HG02973 (cell line): Measurements from ENCODE around the gene SULT4A1.
"Not testable (repeated sequence)": the region's sequence is repeated elsewhere in the genome, so short reads cannot be mapped to it uniquely, and the experiment has no call there.

Experiments used
- ATAC-seq: cut with Tn5 transposase; IDR thresholded peaks from one replicate; pipeline ENCODE4 v1.9.1; 2021; ENCODE audit warnings: moderate library complexity; ENCODE audit not compliant: unreplicated experiment

Gene SULT4A1, protein sequence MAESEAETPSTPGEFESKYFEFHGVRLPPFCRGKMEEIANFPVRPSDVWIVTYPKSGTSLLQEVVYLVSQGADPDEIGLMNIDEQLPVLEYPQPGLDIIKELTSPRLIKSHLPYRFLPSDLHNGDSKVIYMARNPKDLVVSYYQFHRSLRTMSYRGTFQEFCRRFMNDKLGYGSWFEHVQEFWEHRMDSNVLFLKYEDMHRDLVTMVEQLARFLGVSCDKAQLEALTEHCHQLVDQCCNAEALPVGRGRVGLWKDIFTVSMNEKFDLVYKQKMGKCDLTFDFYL

DNA sequence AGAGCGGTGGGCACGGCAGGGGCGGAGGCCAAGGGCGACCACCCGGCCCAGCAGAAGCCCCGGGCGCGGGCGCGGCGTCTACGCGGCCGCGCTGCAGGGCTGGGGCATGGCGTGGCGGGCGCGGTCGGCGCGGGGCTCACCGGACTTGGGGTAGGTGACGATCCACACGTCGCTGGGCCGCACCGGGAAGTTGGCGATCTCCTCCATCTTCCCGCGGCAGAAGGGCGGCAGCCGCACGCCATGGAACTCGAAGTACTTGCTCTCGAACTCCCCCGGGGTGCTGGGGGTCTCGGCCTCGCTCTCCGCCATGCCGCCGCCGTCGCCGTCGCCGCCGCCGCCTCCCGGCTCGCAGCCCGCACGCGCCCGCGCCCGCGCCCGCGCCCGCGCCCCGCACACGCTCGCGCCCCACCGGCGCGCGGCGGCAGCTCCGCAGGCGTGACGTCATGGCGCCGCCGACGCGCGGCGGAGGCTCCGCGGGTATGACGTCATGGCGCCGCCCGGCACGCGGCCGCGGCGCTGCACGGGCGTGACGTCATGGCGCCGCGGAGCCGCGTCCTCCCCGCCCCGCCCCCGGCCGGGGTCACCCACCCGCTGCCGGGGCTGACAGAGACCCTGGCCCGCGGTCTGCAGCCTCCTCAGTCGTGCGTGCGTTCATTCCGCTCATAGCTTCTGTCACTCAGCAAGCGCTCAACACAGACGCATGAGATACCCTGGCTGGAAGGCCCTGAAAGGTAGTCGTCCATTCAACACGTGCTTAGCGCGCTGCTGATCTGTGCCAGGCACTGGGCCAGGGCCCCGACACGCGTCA lies at the start of gene SULT4A1:
SULT4A1 (minus strand) TSS at position 440 of the 808 bp plus-strand sequence; CDS start at position 309, 131 bp downstream.
- no peak for ATAC-seq

DNA sequence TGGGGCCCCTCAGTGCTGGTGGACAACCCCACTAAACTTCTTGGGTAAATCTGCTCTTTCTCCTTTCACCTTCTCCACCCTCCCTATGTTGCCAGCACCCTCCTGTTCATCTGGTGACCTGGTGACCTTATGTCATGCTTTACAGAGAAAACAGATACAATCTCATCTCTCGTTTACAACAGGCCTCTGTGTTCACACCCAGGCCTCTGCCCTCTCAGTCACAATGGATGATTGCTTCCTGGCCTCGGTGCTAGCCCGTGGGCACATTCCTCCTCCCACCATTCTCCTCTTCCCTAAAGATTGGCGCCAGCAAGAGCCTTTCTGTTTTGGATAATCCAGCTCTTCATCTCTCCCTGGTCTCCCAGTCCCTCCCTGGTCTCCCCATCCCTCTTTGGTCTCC lies 49.0 kb upstream of the SULT4A1 start:
- ATAC-seq = no peak

DNA sequence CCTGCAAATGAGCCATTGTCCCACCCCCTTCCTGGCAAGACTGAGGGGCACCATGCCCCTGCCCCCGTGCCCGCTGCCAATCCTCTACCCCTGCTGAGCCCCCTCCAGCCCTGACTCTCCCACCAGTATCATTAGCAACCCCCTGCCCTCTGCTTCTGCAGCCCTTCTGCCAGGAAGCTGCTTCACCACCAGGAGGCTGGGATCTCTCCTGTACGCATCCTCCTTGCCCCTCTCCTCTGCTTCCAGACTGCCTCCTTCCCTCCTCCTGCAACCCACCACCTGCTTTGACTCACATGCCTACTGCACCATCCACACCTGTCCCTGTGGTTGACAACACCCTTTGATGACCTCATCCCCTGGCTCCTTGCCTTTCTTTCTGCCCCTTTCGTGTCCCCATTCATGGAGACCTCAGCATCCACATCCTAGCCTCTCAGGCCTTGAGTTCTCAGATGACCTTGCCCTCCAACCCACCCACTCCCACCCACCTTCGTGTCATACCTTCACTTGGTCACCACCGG lies 47.9 kb upstream of the SULT4A1 start:
- no peak for ATAC-seq

DNA sequence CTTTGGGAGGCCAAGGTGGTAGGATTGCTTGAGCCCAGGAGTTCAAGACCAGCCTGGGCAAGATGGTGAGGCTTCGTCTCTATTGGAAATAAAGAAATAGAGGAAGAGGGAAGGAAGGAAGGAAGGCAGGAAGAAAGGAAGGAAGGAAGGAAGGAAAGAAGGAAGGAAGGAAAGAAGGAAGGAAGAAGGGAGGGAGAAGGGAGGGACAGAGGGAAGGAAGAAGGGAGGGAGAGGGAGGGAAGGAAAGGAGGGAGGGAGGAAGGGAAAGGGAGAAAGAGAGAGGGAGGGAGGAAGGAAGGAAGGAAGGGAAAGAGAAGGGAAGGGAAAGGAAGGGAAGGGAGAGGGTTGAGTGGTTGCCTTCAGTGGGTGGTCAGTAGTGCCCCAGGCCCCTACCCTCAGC lies 47.4 kb upstream of the SULT4A1 start:
- no peak for ATAC-seq

DNA sequence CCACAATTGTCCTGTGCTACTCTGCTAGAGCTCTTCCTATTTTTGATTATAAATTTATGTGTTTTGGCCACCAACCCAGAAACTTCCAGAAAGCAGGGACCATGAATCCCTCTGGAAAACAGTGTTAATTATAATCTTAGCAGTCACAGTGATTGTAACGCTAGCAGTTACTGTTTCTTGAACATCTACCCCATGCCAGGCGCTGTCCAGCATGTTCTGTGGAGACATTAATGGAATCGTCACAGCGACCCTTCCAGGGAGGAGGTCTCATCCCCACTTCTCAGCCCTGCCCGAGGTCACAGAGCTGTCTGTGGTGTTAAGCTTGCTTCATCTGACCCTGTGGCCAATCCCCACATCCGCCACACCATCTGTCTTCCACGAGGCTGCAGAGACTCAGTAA lies 43.4 kb upstream of the SULT4A1 start:
- ATAC-seq = no peak

DNA sequence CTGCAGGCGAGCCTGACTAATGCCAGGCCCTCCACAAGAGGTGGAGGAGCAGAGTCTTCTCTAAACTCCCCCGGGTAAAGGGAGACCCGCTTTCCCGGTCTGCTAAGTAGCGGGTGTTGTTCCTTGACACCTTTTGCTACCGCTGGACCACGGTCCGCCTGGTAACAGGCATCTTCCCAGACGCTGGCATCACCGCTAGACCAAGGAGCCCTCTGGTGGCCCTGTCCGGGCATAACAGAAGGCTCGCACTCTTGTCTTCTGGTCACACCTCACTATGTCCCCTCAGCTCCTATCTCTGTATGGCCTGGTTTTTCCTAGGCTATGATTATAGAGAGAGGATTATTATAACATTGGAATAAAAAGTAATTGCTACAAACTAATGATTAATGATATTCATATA lies 42.1 kb upstream of the SULT4A1 start:
- not testable (repeated sequence) for ATAC-seq

DNA sequence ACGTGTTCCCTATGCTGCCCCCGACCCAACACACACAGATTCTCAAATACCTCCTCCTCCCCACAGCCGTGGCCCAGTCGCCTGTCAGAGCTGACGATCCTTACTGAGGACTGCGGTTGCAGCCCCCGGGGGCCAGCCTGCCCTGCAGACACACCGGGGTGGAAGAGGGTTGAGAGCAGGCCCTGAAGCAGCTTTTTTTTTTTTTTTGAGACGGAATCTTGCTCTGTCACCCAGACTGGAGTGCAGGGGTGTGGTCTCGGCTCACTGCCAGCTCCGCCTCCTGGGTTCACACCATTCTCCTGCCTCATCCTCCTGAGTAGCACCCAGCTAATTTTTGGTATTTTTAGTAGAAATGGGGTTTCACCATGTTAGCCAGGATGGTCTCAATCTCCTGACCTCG lies 40.7 kb upstream of the SULT4A1 start:
- not testable (repeated sequence) for ATAC-seq

DNA sequence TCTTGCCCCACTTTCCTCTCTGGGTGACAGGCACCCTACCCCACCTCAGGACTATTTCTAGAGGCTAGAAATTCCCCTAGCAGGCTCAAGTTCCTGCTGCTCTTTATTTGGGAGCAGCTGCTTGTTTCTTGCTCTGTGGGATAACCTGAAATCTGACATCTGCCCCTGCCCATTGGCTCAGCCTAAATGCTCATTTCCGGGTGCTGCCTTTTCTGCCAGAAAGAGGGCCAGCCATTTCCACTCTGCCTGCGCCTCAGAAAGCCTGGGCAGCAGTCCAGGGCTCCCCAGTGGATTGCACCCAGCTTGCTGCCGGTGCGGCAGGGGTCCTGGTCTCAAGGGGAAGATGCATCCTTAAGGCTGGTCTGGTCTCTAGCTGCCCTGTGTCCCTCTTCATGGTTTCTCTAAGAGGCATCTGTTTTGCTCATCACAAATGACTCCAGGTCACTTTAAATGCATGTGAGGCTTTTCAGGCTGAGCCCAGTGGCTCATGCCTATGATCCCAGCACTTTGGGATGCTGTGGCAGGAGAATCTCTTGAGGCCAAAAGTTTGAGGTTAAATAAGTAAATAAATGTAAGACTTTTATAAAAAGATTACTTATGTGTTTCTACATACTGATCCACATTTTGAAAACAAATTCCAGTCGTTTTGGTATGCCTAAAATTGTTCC lies 39.8 kb upstream of the SULT4A1 start:
- ATAC-seq = no peak

DNA sequence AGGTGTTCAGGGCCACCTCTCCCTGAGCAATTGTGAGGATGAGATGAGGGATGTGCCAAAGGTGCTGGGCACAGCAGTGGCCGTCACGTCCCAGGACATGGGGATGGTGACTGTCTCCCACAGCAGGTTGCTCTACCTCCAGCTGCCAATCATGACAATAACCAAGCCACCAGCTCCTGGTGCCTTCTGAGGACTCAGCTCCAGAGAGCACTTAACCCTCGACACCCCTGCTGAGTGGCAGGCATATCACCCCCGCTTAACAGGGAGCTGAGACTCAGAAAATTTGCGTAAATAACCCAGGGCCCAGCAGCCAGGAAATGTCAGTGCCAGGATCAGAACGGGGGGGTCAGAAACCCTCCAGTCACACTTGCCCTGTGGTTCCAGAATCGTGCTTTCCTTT lies 37.9 kb upstream of the SULT4A1 start:
- ATAC-seq = no peak

DNA sequence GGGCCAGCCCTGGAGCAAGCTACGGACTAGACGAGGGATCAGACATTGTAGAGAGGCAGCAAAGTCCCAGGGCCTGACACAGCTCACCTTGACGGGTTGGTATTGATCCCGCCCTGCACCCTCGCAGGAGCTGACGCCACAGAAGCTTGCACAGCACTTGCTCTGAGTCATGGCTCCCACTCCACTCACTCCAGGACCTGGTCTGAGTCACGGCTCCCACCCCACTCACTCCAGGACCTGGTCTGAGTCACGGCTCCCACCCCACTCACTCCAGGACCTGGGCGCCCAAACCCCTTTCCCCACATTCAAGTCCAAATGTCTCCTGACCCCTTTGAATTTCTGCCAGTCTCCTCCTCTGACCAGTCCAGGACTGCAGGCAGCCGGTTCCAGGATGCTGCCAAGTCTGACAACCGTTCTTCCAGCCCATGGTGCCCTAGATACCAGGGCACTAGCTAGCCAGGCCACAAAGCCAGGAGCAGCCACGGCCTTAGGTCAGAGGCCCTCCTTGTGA lies 35.5 kb upstream of the SULT4A1 start:
- ATAC-seq = no peak

DNA sequence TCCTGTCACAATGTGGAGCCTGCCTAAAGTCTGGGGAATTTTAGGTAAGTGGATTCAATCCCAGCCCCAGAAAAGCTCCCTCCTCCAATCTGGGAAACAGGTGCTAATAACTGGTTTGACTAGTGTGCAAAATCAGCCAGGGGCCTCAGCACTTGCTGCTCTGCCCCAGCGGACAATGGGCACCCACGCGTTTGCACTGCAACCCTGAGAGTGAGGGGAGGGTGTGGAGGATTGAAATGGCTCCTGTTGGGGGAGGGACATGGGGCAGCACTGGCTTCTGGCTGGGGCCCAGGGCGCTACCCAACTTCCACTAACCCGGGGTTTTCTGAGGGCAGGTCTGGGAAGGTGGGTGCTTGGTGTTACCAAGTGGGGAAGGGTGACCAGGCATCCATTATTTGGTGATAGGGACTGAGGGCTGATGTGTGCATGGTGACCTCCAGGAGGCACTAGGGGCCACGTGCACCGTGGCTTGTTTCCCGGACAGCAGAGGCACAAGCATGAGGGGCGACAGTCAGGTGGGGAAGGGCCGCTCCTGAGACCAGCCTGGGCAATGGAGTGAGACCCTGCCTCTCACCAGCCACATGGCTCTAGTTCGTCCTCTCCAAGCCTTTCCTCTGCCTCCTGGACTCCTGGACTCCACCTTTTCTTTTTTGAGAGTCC lies 33.8 kb upstream of the SULT4A1 start:
- no peak for ATAC-seq

DNA sequence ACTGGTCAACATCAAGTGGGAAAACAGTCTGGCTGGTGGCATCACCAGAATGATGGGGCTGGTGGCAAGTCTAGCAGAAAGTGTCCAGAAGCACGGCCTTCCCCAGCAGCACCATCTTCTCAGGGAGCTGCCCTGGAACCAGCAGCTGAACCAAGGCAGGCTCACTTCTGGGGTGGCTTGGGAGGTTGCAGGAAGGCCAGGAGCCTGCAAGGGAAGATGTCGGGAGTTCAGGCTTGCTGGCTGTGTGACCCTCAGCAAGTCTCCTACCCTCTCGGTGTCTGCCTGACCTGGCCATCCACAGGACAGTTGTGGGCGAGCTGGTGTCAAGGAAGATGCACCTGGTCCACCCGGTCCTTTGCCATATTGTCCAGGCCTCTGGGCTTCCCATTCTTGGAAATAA lies 31.8 kb upstream of the SULT4A1 start:
- ATAC-seq = no peak

DNA sequence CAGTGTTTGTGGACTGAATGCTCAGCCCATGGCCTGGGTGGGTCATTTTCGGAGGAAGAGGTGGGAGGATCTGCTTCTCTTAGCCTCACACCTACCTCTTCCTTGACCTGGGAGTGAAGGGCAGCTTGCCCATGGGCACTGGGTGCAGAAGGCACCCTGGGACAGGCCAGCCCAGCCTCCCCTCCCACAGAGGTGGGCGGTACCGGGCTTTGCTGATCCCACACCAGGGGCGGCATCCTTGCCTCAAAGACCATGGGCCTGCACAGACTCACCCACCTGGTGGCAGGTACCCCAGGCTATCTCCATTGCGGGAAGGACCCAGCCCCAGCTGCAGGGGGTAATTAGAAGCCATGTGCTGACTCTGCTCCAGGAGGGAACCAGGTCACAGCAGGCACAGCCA lies 31.0 kb upstream of the SULT4A1 start:
- no peak for ATAC-seq

DNA sequence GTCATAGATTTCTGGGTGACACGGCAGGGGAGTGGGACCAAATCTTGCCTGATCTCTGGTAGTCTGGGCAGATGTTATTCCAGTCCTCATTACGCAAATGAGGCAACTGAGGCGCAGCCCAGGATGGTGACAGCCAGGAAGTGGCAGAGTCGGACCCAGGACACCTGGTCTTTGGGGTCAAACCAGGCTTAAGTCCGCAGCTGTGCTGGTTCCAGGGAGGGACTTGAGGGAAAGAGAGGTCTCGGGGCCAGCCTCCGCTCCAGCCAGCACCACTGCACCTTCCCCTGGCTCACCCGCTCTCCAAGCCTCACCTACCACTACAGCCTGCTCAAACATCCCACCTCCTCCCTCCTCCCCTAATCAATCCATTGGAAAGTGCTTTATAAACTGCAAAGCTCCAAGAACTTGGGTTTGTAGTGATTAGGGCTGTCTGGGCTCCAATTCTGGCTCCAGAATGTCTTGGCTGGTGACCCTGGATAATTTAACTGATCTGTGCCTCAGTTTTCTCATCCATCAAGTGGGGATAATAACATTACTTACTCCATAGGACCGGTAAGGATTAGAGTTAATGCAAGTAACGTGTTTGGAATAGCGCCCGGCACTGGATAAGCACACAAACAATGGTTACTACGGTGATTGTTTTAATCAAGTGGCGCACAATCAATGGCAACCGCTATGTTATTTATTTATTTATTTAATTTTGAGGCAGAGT lies 30.0 kb upstream of the SULT4A1 start:
- no peak for ATAC-seq

DNA sequence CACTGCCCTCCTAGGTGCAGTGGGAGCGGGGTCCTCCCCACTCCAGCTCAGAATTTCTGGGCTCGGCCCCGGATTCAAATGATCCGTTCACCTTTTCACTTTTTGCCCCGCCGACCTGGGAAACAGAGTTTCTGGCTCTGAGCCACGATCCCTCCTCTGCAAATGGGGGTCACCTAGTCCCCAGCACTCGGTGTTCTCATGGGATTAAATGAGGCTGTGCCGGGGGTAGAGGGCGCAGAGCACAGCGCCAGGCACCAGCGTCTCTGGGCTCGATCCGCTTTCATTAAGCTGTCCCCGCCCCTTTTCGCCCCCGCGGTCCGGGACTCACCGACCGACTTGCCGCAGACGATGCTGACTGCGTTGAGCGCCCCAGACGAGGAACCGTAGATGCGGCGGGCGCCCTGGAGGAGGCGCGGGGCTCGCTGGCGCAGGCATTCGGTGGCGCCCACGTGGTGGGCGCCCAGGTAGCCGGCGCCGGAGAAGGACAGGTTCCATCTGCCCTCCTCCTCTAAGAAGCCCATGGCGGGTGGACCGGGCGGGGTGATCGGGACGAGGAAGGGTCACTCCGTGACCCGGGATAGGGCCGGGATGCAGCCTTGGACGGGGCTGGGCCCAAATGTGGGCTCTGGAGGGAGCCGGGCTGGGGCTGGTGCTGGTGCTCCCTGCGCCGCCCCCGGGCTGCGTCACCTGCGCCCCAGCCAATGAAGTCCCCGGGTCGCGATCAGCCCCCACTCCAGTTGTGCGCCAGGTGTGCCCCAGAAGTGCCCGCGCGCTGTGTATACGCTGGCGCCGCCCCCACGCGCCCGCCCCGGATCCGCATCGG lies 29.3 kb upstream of the SULT4A1 start, which contains the start of gene PNPLA5:
PNPLA5 (minus strand) TSS at position 654 of the 823 bp plus-strand sequence; CDS start at position 521, 133 bp downstream.
- no peak for ATAC-seq

DNA sequence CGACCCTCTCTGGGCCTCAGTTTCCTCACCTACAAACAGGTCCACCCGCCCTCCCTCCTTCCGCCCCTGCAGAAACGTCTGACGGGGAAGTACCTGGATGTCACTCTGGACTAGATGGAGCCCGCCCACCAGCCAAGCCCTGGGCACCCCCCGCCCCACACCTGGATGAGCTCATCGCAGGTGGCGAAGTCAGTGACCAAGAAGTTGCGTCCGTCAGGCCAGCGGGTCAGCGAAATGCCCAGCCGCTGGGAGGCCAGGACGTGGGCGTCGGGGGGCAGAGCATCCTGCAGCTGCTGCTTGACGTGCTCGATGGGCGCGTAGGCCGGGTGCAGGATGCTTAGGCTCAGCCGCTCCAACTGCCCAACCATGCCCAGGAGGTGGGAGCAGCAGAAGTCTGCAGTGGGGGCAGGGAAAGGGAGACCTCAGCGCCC lies 28.6 kb upstream of the SULT4A1 start:
- ATAC-seq = no peak

DNA sequence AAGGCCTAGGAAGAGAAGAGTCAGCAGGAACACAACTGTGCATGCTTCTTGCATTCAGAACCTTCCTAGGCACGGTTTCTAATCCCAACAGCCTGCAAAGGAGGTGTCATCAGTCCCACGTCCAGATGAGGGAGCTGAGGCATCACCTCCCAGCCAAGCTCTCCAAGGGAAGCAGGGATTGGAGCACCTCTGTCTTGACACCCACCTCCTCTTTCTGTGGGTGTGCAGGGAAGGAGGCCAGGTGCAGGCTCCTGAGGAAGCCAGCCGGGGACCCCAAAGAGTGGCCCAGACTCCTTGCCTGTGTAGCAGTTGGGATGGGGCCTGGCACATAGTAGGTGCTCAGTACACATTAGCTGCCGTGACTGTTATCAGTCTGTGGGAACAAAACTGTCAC lies 27.5 kb upstream of the SULT4A1 start:
- ATAC-seq = no peak

DNA sequence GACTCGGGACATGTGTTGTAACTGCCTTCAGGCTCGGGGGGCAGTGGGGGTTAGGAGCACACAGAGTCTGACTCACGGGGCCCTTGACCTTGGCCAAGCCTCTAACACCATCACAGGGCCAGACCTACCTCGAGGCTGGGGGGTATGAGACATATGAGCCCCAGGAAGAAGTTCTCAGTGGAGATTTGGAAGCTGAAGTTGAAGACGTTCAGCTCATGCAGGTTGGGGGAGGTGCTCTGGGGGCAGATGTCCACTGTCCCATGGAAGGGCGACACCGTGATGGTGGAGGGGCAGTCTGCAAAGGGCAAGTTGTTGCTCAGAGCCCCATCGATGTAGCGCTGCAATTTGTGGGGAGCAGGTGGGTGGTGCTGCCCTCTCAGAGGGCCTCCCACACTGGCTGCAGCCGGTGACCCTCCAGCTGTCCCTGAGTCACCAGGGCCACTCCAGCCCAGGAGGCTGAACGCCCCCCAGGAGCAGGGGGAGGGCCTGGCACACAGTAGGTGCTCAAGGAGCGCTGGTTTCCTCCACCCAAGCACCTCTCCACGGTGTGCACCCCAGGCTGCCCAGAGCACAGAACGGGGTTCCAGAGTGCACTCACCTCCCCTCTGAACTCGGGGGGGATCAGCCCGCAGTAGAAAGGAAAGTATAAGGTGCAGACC lies 27.0 kb upstream of the SULT4A1 start:
- ATAC-seq = no peak

DNA sequence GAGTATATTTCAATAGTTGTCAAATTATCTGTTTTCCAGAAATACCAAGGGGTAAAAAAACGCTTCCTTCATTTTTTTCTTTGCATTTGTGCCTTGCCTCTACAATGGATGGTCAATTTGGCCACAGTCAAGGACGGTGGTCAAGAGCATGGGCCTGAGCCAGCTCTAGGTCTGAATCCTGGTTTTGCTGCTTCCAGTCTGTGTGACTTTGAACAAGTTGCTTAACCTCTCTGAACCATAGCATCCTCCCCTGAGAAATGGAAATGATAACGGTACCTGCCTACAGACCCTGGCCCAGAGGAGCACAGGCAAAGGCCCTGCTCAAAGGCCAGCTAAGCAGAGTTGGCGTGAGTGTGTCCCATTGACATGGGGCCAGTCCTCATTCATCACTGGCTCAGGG lies 26.4 kb upstream of the SULT4A1 start:
- no peak for ATAC-seq
